H1 (cell line): ENCODE data around the gene VN1R5. TPM values are rescaled to one million over a fixed set of nuclear protein-coding genes. Genes with fewer than 3 reads are reported as not detected.
A peak's percentile ranks its signal among the peaks of the same experiment; 100 is the strongest.
"Not testable (repeated sequence)": the region's sequence is repeated elsewhere in the genome, so short reads cannot be mapped to it uniquely, and the experiment has no call there.

Source experiments
- CTCF ChIA-PET: fragments of 300-600 bp; sonication (Branson Sonifier 250); formaldehyde crosslinking; loops from one replicate; lab custom pipeline; 2021; ENCODE audit not compliant: partially characterized antibody; lab: Charles Lee
- POLR2A ChIA-PET: fragments of 300-600 bp; sonication (Branson Sonifier 250); formaldehyde crosslinking; loops from one replicate; lab custom pipeline; 2021; ENCODE audit warnings: inconsistent platforms; ENCODE audit not compliant: partially characterized antibody; lab: Charles Lee
- DNase-seq, 2 experiments: peaks; one replicate each; pipeline versions ENCODE4 v3.0.0 to v3.0.0-alpha.2; 2010 to 2022; ENCODE audit warnings: low spot score in 2 of 2, low read depth in 1 of 2, mixed read lengths in 1 of 2
- FAIRE-seq: peaks from 2 replicates; lab custom pipeline; 2011; peaks lifted over from hg19 to GRCh38; lab: Jason Lieb, UNC
- H2AFZ ChIP-seq: 2 replicates; pipeline ENCODE4 v1.8.1; 2012; ENCODE audit warnings: low read length, inconsistent platforms
- H2AK5ac ChIP-seq: 2 replicates; pipeline ENCODE4 v1.6.1; 2013; ENCODE audit warnings: low read depth, low read length
- H2BK120ac ChIP-seq: replicated peaks from 2 replicates; pipeline ENCODE3; 2013; ENCODE audit warnings: low read depth, low read length, inconsistent platforms
- H2BK12ac ChIP-seq: 2 replicates; pipeline ENCODE4 v1.6.1; 2013; ENCODE audit warnings: low read depth, low read length
- H2BK15ac ChIP-seq: 2 replicates; pipeline ENCODE4 v1.6.1; 2013; ENCODE audit warnings: low read length
- H2BK20ac ChIP-seq: 2 replicates; pipeline ENCODE4 v1.6.1; 2013; ENCODE audit warnings: low read length
- H2BK5ac ChIP-seq: 2 replicates; pipeline ENCODE4 v1.6.1; 2013; ENCODE audit warnings: low read depth, low read length
- H3K14ac ChIP-seq: 2 replicates; pipeline ENCODE4 v1.6.1; 2013; ENCODE audit warnings: inconsistent platforms; ENCODE audit not compliant: insufficient read length
- H3K18ac ChIP-seq: 2 replicates; pipeline ENCODE4 v1.6.1; 2013; ENCODE audit warnings: low read length; ENCODE audit errors: extremely low read depth
- H3K23ac ChIP-seq: 2 replicates; pipeline ENCODE4 v1.6.1; 2013; ENCODE audit warnings: inconsistent platforms; ENCODE audit not compliant: insufficient read length
- H3K23me2 ChIP-seq: 2 replicates; pipeline ENCODE4 v1.6.1; 2013; ENCODE audit warnings: low read depth, low read length
- H3K27ac ChIP-seq: 2 replicates; pipeline ENCODE4 v1.6.1; 2011; ENCODE audit warnings: low read depth, low read length, inconsistent platforms
- H3K27me3 ChIP-seq, 4 experiments: replicated peaks in 1 of 4; 1 replicate in 1 of 4; 2 replicates in 3 of 4; pipeline versions ENCODE4 v1.6.1 to v1.8.1; 2011 to 2013; ENCODE audit warnings: low read length in 3 of 4, mild to moderate bottlenecking in 3 of 4, inconsistent platforms in 2 of 4, mixed read lengths in 2 of 4, moderate library complexity in 1 of 4; ENCODE audit not compliant: control insufficient read depth in 3 of 4, insufficient read depth in 3 of 4; ENCODE audit errors: extremely low read depth in 1 of 4
- H3K36me3 ChIP-seq, 4 experiments: 2 replicates each; pipeline versions ENCODE4 v1.6.1 to v1.8.1; 2011 to 2013; ENCODE audit warnings: mild to moderate bottlenecking in 4 of 4, low read length in 3 of 4, moderate library complexity in 2 of 4, control low read depth in 1 of 4, inconsistent platforms in 1 of 4; ENCODE audit not compliant: insufficient read depth in 4 of 4, control insufficient read depth in 2 of 4
- H3K4ac ChIP-seq: replicated peaks from 2 replicates; pipeline ENCODE3; 2013; ENCODE audit warnings: low read length, low read depth, mixed read lengths, inconsistent platforms; ENCODE audit not compliant: insufficient read length
- H3K4me1 ChIP-seq, 4 experiments: replicated peaks in 1 of 4; 1 replicate in 1 of 4; 2 replicates in 3 of 4; pipeline versions ENCODE4 v1.6.1 to v1.8.1; 2011 to 2013; ENCODE audit warnings: low read length in 3 of 4, inconsistent platforms in 2 of 4, mixed read lengths in 1 of 4; ENCODE audit not compliant: insufficient read depth in 4 of 4, control insufficient read depth in 3 of 4
- H3K4me2 ChIP-seq, 2 experiments: 2 replicates each; pipeline versions ENCODE4 v1.6.1 to v1.8.1; 2011 to 2013; ENCODE audit warnings: low read depth in 2 of 2, low read length in 2 of 2, control low read depth in 1 of 2, inconsistent platforms in 1 of 2, mild to moderate bottlenecking in 1 of 2; ENCODE audit not compliant: insufficient read depth in 1 of 2
- H3K4me3 ChIP-seq, 4 experiments: fragments of 200-600, 300-600 bp in 1 of 4; sonication (generic), shearing (Covaris generic), sonication (Bioruptor Twin) in 1 of 4; 2 replicates each; pipeline versions ENCODE4 v1.5.1 to v1.8.1; 2011 to 2016; ENCODE audit warnings: low read length in 4 of 4, low read depth in 3 of 4, control low read depth in 2 of 4, inconsistent platforms in 2 of 4, mild to moderate bottlenecking in 2 of 4, mixed read lengths in 1 of 4, moderate library complexity in 1 of 4; ENCODE audit not compliant: insufficient read depth in 2 of 4; ENCODE audit errors: extremely low read depth in 1 of 4
- H3K56ac ChIP-seq: replicated peaks from 2 replicates; pipeline ENCODE3; 2013; ENCODE audit warnings: low read depth, mild to moderate bottlenecking, mixed read lengths, low read length, inconsistent platforms; ENCODE audit not compliant: insufficient read length
- H3K79me1 ChIP-seq: 2 replicates; pipeline ENCODE4 v1.6.1; 2013; ENCODE audit warnings: low read depth, low read length, control low read depth
- H3K79me2 ChIP-seq, 2 experiments: 2 replicates each; pipeline versions ENCODE4 v1.6.1 to v1.8.1; 2012 to 2013; ENCODE audit warnings: low read length in 2 of 2, mild to moderate bottlenecking in 2 of 2, inconsistent platforms in 1 of 2; ENCODE audit not compliant: insufficient read depth in 2 of 2, control insufficient read depth in 1 of 2
- H3K9ac ChIP-seq, 4 experiments: replicated peaks in 1 of 4; 1 replicate in 1 of 4; 2 replicates in 3 of 4; pipeline versions ENCODE4 v1.6.1 to v1.8.1; 2011 to 2013; ENCODE audit warnings: low read depth in 3 of 4, low read length in 3 of 4, control low read depth in 2 of 4, mild to moderate bottlenecking in 2 of 4, moderate library complexity in 2 of 4, inconsistent platforms in 1 of 4; ENCODE audit errors: extremely low read depth in 1 of 4
- H3K9me3 ChIP-seq, 2 experiments: 2 replicates each; pipeline versions ENCODE4 v1.6.1 to v1.8.1; 2012 to 2013; ENCODE audit warnings: mild to moderate bottlenecking in 2 of 2, moderate library complexity in 2 of 2, control low read depth in 1 of 2, inconsistent platforms in 1 of 2, low read depth in 1 of 2, low read length in 1 of 2, mixed read lengths in 1 of 2; ENCODE audit not compliant: insufficient read depth in 2 of 2
- H4K20me1 ChIP-seq, 2 experiments: replicated peaks in 1 of 2; 2 replicates each; pipeline versions ENCODE3 to v1.8.1; 2011 to 2013; ENCODE audit warnings: inconsistent platforms in 2 of 2, low read length in 2 of 2, mild to moderate bottlenecking in 1 of 2; ENCODE audit not compliant: insufficient read depth in 2 of 2, control insufficient read depth in 1 of 2
- H4K5ac ChIP-seq: 2 replicates; pipeline ENCODE4 v1.6.1; 2013; ENCODE audit warnings: low read length, low read depth, mixed read lengths, inconsistent platforms; ENCODE audit not compliant: insufficient read length
- H4K8ac ChIP-seq: 2 replicates; pipeline ENCODE4 v1.8.0; 2013; ENCODE audit warnings: mild to moderate bottlenecking, moderate library complexity, low read length, inconsistent platforms; ENCODE audit not compliant: insufficient read depth; ENCODE audit errors: extremely low read depth
- H4K91ac ChIP-seq: replicated peaks from 2 replicates; pipeline ENCODE3; 2013; ENCODE audit warnings: low read length, mixed read lengths, inconsistent platforms; ENCODE audit not compliant: insufficient read length
- ASH2L ChIP-seq: fragments of 200-600, 300-600 bp; sonication (generic); IDR thresholded peaks from one replicate; pipeline ENCODE4 v1.7.1; 2017; ENCODE audit warnings: low read length
- CTCF ChIP-seq, 3 experiments: IDR thresholded peaks; 1 replicate in 2 of 3; 2 replicates in 1 of 3; pipeline versions ENCODE4 v1.5.1 to v1.6.1; 2011; ENCODE audit warnings: low read length in 3 of 3, mild to moderate bottlenecking in 3 of 3, inconsistent platforms in 2 of 3, low read depth in 1 of 3, moderate library complexity in 1 of 3; ENCODE audit not compliant: insufficient read depth in 1 of 3; ENCODE audit errors: control extremely low read depth in 1 of 3
- NRF1 ChIP-seq: IDR thresholded peaks from 2 replicates; pipeline ENCODE4 v1.6.1; 2011; ENCODE audit warnings: mild to moderate bottlenecking, low read depth, low read length, improper control_type of control experiment
- SRF ChIP-seq: IDR thresholded peaks from 2 replicates; pipeline ENCODE4 v1.6.1; 2011; ENCODE audit warnings: mild to moderate bottlenecking, low read depth, low read length, moderate library complexity
- WGBS, 2 experiments: shearing (Covaris generic) in 1 of 2; methylation state at CpG; one replicate each; pipeline versions ENCODE4 v1.1.6 to v1.1.7; 2013 to 2015; ENCODE audit warnings: low lambda C conversion rate in 2 of 2, mixed read lengths in 2 of 2, inconsistent platforms in 1 of 2, low coverage in 1 of 2, missing lambda C conversion rate in 1 of 2; ENCODE audit not compliant: insufficient replicate concordance in 2 of 2, insufficient coverage in 1 of 2, insufficient read length in 1 of 2; ENCODE audit errors: extremely low coverage in 1 of 2, missing lambda C conversion rate in 1 of 2; 5-methylcytosine and 5-hydroxymethylcytosine counted together
- polyA plus RNA-seq, 7 experiments: library from polyadenylated mRNA; depleted of rRNA in 3 of 7; stranded (reverse) in 5 of 7; unstranded in 2 of 7; fragments of >200 nt in 5 of 7; fragments of 200-250 nt in 2 of 7; gene quantifications; 1 replicate in 5 of 7; 2 replicates in 1 of 7; 4 replicates in 1 of 7; pipeline versions ENCODE4 v1.2.1 to v1.2.3, GENCODE V29; 2011 to 2013; ENCODE audit warnings: missing spikeins in 2 of 7, mixed read lengths in 2 of 7
- total RNA-seq: library from RNA; stranded (reverse); fragmentation: NEBNext Ultra II Directional; extraction: Animal tissue kit (Norgen Biotek cat#: 25700); gene quantifications from 2 replicates; pipeline ENCODE4 v1.2.1, GENCODE V29; 2021

Gene VN1R5
- total and polyA plus RNA-seq, 2 of the 8 experiments (the other 6 are each of a cell fraction or from before 2014, with no cell fraction given), result not detected

GRCh38 chr1:247288341-247288740 lies 32.5 kb downstream of the VN1R5 start (continued):
- no peak for TF ChIP-seq SRF
- no peak for TF ChIP-seq NRF1
- TF ChIP-seq CTCF (IDR thresholded peaks at IDR 0.05; ENCODE audit: control extremely low read depth in 1 of 3, insufficient read depth in 1 of 3, low read depth in 1 of 3, low read length in 3 of 3), result no peak
- no peak for TF ChIP-seq ASH2L

- not testable (repeated sequence) for H4K5ac ChIP-seq, H2BK15ac ChIP-seq, H2BK12ac ChIP-seq, H3K9ac ChIP-seq, H2BK20ac ChIP-seq, H3K36me3 ChIP-seq, H4K91ac ChIP-seq, H3K79me2 ChIP-seq, H3K23me2 ChIP-seq, FAIRE-seq, H2AFZ ChIP-seq, H3K27me3 ChIP-seq, H4K20me1 ChIP-seq, H2AK5ac ChIP-seq, H3K14ac ChIP-seq, H3K18ac ChIP-seq, H3K27ac ChIP-seq, H2BK5ac ChIP-seq, H3K4me3 ChIP-seq, H3K4ac ChIP-seq, H4K8ac ChIP-seq, H3K56ac ChIP-seq, H2BK120ac ChIP-seq, H3K4me2 ChIP-seq, H3K9me3 ChIP-seq, H3K23ac ChIP-seq, H3K79me1 ChIP-seq
- ChIA-PET POLR2A (interaction anchor here (0.8 to 1.0 kb wide), 3 partner anchors 8 to 12 kb away, joined by 3 to 6 read pairs (median 3); no protein-coding TSS in a partner anchor), CTCF (interaction anchor here (0.6 to 1.0 kb wide), 2 partner anchors 36 to 154 kb away, joined by 3 to 4 read pairs; no protein-coding TSS in a partner anchor)
- DNase-seq, result peak in 1 of 2 experiments; percentile 26
- WGBS, 2 experiments, result 95% methylated on average over 19 of the region's 19 CpGs; no CpG with 5 or more reads in 1 of the 2 experiments
- peaks cover 12 to 21% (median 14%) of the 10 kb centered on the region in 4 experiments for H3K4me1 ChIP-seq
Measured at GRCh38 chr1:247289274-247289892, 33.5 kb downstream of the VN1R5 start.
